ENCODE measurements around the gene IL16. TPM values are rescaled to one million over a fixed set of nuclear protein-coding genes. Genes with fewer than 3 reads are reported as not detected.

Gene IL16
- total RNA-seq, 2 donors from 2014 or later = 58.0 to 95.0 TPM

- no peak overlapping the region for H3K4me3 Mint-ChIP-seq
- H3K9me3 Mint-ChIP-seq = no peaks in the 10 kb centered on the region
- peaks cover 9% of the 10 kb centered on the region for H3K27me3 Mint-ChIP-seq
- peaks cover 20% of the 10 kb centered on the region for H3K4me1 Mint-ChIP-seq
- H3K36me3 Mint-ChIP-seq (ENCODE audit: low read depth) = no peaks in the 10 kb centered on the region
- no peak overlapping the region for H3K27ac Mint-ChIP-seq
- ATAC-seq (replicated peaks) = no peak
Measured at GRCh38 chr15:81165535-81165934, 31.1 kb upstream of the IL16 start.

GRCh38 chr15:81166636-81167305 is 29.9 kb upstream of the IL16 start:
- no peaks in the 10 kb centered on the region for H3K9me3 Mint-ChIP-seq
- no peak for ATAC-seq (replicated peaks)
- peaks cover 17% of the 10 kb centered on the region for H3K27me3 Mint-ChIP-seq
- H3K27ac Mint-ChIP-seq = no peak overlapping the region
- no peak overlapping the region for H3K4me3 Mint-ChIP-seq
- H3K4me1 Mint-ChIP-seq = peaks cover 9% of the 10 kb centered on the region
- no peaks in the 10 kb centered on the region for H3K36me3 Mint-ChIP-seq (ENCODE audit: low read depth)

GRCh38 chr15:81168131-81168526 is 28.6 kb upstream of the IL16 start:
- no peaks in the 10 kb centered on the region for H3K36me3 Mint-ChIP-seq (ENCODE audit: low read depth)
- no peaks in the 10 kb centered on the region for H3K4me1 Mint-ChIP-seq
- H3K27ac Mint-ChIP-seq = no peak overlapping the region
- ATAC-seq (replicated peaks) = no peak
- peaks cover 21% of the 10 kb centered on the region for H3K27me3 Mint-ChIP-seq
- H3K9me3 Mint-ChIP-seq = no peaks in the 10 kb centered on the region
- no peak overlapping the region for H3K4me3 Mint-ChIP-seq

- Mint-ChIP-seq H3K27ac (no peak overlapping the region), H3K9me3 (no peaks in the 10 kb centered on the region), H3K4me3 (no peak overlapping the region), H3K4me1 (no peaks in the 10 kb centered on the region), H3K36me3 (ENCODE audit: low read depth) (no peaks in the 10 kb centered on the region), H3K27me3 (peaks cover 21% of the 10 kb centered on the region)
- no peak for ATAC-seq (replicated peaks)
Measured at GRCh38 chr15:81168644-81169043, 28.0 kb upstream of the IL16 start.

GRCh38 chr15:81170511-81170910 is 26.2 kb upstream of the IL16 start:
- Mint-ChIP-seq H3K27ac (no peak overlapping the region), H3K4me3 (no peak overlapping the region), H3K36me3 (ENCODE audit: low read depth) (no peaks in the 10 kb centered on the region)

GRCh38 chr15:81171286-81171685 is 25.4 kb upstream of the IL16 start:
- Mint-ChIP-seq H3K4me1 (no peaks in the 10 kb centered on the region), H3K27me3 (peaks cover 23% of the 10 kb centered on the region), H3K36me3 (ENCODE audit: low read depth) (no peaks in the 10 kb centered on the region), H3K27ac (no peak overlapping the region), H3K9me3 (no peaks in the 10 kb centered on the region), H3K4me3 (no peak overlapping the region)
- ATAC-seq (replicated peaks) = no peak

More at GRCh38 chr15:81170511-81170910, 26.2 kb upstream of the IL16 start:
- H3K4me1 Mint-ChIP-seq = no peaks in the 10 kb centered on the region
- ATAC-seq (replicated peaks) = no peak
- peaks cover 21% of the 10 kb centered on the region for H3K27me3 Mint-ChIP-seq
- no peaks in the 10 kb centered on the region for H3K9me3 Mint-ChIP-seq

- Mint-ChIP-seq H3K27me3 (peaks cover 20% of the 10 kb centered on the region), H3K36me3 (ENCODE audit: low read depth) (no peaks in the 10 kb centered on the region), H3K4me3 (no peak overlapping the region), H3K9me3 (no peaks in the 10 kb centered on the region), H3K4me1 (no peaks in the 10 kb centered on the region), H3K27ac (no peak overlapping the region)
- ATAC-seq (replicated peaks) = no peak
Measured at GRCh38 chr15:81174125-81174791, 22.4 kb upstream of the IL16 start.

GRCh38 chr15:81174792-81175327 is 21.8 kb upstream of the IL16 start:
- Mint-ChIP-seq H3K9me3 (no peaks in the 10 kb centered on the region), H3K27me3 (peaks cover 23% of the 10 kb centered on the region), H3K36me3 (ENCODE audit: low read depth) (no peaks in the 10 kb centered on the region), H3K4me3 (no peak overlapping the region), H3K27ac (no peak overlapping the region), H3K4me1 (no peaks in the 10 kb centered on the region)
- ATAC-seq (replicated peaks) = no peak

GRCh38 chr15:81175496-81175895 is 21.2 kb upstream of the IL16 start:
- H3K9me3 Mint-ChIP-seq = no peaks in the 10 kb centered on the region
- no peaks in the 10 kb centered on the region for H3K36me3 Mint-ChIP-seq (ENCODE audit: low read depth)
- no peak overlapping the region for H3K27ac Mint-ChIP-seq
- ATAC-seq (replicated peaks) = no peak
- no peak overlapping the region for H3K4me3 Mint-ChIP-seq
- no peaks in the 10 kb centered on the region for H3K4me1 Mint-ChIP-seq
- peaks cover 23% of the 10 kb centered on the region for H3K27me3 Mint-ChIP-seq

- Mint-ChIP-seq H3K9me3 (no peaks in the 10 kb centered on the region), H3K4me3 (no peak overlapping the region), H3K27me3 (peaks cover 22% of the 10 kb centered on the region), H3K4me1 (no peaks in the 10 kb centered on the region), H3K27ac (no peak overlapping the region), H3K36me3 (ENCODE audit: low read depth) (no peaks in the 10 kb centered on the region)
- ATAC-seq (replicated peaks) = no peak
Measured at GRCh38 chr15:81176291-81176893, 20.3 kb upstream of the IL16 start.

GRCh38 chr15:81178365-81178764 is 18.3 kb upstream of the IL16 start:
- Mint-ChIP-seq H3K9me3 (no peaks in the 10 kb centered on the region), H3K36me3 (ENCODE audit: low read depth) (no peaks in the 10 kb centered on the region), H3K27ac (no peak overlapping the region), H3K4me1 (no peaks in the 10 kb centered on the region), H3K4me3 (no peak overlapping the region), H3K27me3 (peaks cover 28% of the 10 kb centered on the region)
- ATAC-seq (replicated peaks) = no peak

GRCh38 chr15:81181220-81181619 is 15.5 kb upstream of the IL16 start:
- no peaks in the 10 kb centered on the region for H3K9me3 Mint-ChIP-seq
- H3K27me3 Mint-ChIP-seq = peaks cover 42% of the 10 kb centered on the region
- no peak overlapping the region for H3K27ac Mint-ChIP-seq

GRCh38 chr15:81182031-81182755 is 14.5 kb upstream of the IL16 start:
- Mint-ChIP-seq H3K9me3 (no peaks in the 10 kb centered on the region), H3K4me1 (no peaks in the 10 kb centered on the region), H3K27ac (no peak overlapping the region), H3K36me3 (ENCODE audit: low read depth) (no peaks in the 10 kb centered on the region), H3K27me3 (peaks cover 39% of the 10 kb centered on the region), H3K4me3 (no peak overlapping the region)
- no peak for ATAC-seq (replicated peaks)

More at GRCh38 chr15:81181220-81181619, 15.5 kb upstream of the IL16 start:
- ATAC-seq (replicated peaks) = no peak
- H3K4me3 Mint-ChIP-seq = no peak overlapping the region
- H3K4me1 Mint-ChIP-seq = no peaks in the 10 kb centered on the region
- no peaks in the 10 kb centered on the region for H3K36me3 Mint-ChIP-seq (ENCODE audit: low read depth)

GRCh38 chr15:81182756-81183438 is 13.8 kb upstream of the IL16 start:
- H3K27ac Mint-ChIP-seq = no peak overlapping the region
- H3K36me3 Mint-ChIP-seq (ENCODE audit: low read depth) = no peaks in the 10 kb centered on the region
- H3K4me1 Mint-ChIP-seq = no peaks in the 10 kb centered on the region
- H3K27me3 Mint-ChIP-seq = peaks cover 39% of the 10 kb centered on the region
- no peaks in the 10 kb centered on the region for H3K9me3 Mint-ChIP-seq
- ATAC-seq (replicated peaks) = no peak
- no peak overlapping the region for H3K4me3 Mint-ChIP-seq

Measured in activated T-helper 17 cell treated with anti-CD3 and anti-CD28 coated beads, Interleukin-2, amount 50 U/mL, for 72 hours (primary cell).